Testis (tissue), 3 donors: ENCODE results near the gene EXOC3L4. TPM values are rescaled to one million over a fixed set of nuclear protein-coding genes. Genes with fewer than 3 reads are reported as not detected.

Experiments
- DNase-seq: peaks from one replicate; pipeline ENCODE4 v3.0.0-alpha.2; 2019
- H3K27ac ChIP-seq, 2 donors: fragments of 200-600 bp; sonication (generic); one replicate each; pipeline ENCODE4 v1.5.1; 2019
- H3K27me3 ChIP-seq: fragments of 200-600 bp; sonication (generic); one replicate; pipeline ENCODE4 v1.5.1; 2019
- H3K36me3 ChIP-seq: fragments of 200-600 bp; sonication (generic); one replicate; pipeline ENCODE4 v1.5.1; 2017; ENCODE audit warnings: low read depth; ENCODE audit errors: missing control alignments
- H3K4me1 ChIP-seq: fragments of 200-600 bp; sonication (generic); one replicate; pipeline ENCODE4 v1.5.1; 2019
- H3K4me3 ChIP-seq, 2 donors: fragments of 200-600 bp; sonication (generic); one replicate each; pipeline ENCODE4 v1.5.1; 2017 to 2019
- H3K9me3 ChIP-seq: fragments of 200-600 bp; sonication (generic); one replicate; pipeline ENCODE4 v1.5.1; 2017
- POLR2A ChIP-seq: fragments of 450-650 bp; IDR thresholded peaks from one replicate; pipeline ENCODE4 v1.6.1; 2017; ENCODE audit warnings: antibody characterized with exemption, mild to moderate bottlenecking, moderate library complexity
- WGBS, 2 donors: methylation state at CpG; one replicate each; pipeline ENCODE4 v1.1.5; 2018; 5-methylcytosine and 5-hydroxymethylcytosine counted together
- intact Hi-C: fragments of 100-400 bp; cut with DNase I; formaldehyde crosslinking; loops from one replicate; pipeline ENCODE4 v1.15.1; 2023; ENCODE audit warnings: low total_unique reads
- polyA plus RNA-seq: library from polyadenylated mRNA; stranded (reverse); fragments of 350-450 nt; fragmentation: Illumina TruSeq; extraction: RNeasy Lipid Tissue Mini Kit (QIAGEN cat#74804); gene quantifications from one replicate; pipeline ENCODE4 v1.2.3, GENCODE V29; 2014; ENCODE audit warnings: low read depth, low replicate concordance; ENCODE audit not compliant: insufficient read depth
- total RNA-seq, 2 donors: library from RNA; depleted of rRNA; stranded (reverse); fragments of >200 nt; gene quantifications; one replicate each; pipeline ENCODE4 v1.2.3, GENCODE V29; 2016
- TF ChIP-seq, protein P1 (sequence below), 3 experiments: fragments of 450-650 bp in 2 of 3; fragments of 200-600 bp in 1 of 3; sonication (generic) in 1 of 3; IDR thresholded peaks; one replicate each; pipeline ENCODE4 v1.5.1; 2016 to 2019; ENCODE audit warnings: antibody characterized with exemption in 3 of 3, mild to moderate bottlenecking in 2 of 3, moderate library complexity in 1 of 3

The EXOC3L4 gene
- total and polyA plus RNA-seq, 3 donors from 2014 or later: 1.0 to 2.4 (median 2.4) TPM

DNA sequence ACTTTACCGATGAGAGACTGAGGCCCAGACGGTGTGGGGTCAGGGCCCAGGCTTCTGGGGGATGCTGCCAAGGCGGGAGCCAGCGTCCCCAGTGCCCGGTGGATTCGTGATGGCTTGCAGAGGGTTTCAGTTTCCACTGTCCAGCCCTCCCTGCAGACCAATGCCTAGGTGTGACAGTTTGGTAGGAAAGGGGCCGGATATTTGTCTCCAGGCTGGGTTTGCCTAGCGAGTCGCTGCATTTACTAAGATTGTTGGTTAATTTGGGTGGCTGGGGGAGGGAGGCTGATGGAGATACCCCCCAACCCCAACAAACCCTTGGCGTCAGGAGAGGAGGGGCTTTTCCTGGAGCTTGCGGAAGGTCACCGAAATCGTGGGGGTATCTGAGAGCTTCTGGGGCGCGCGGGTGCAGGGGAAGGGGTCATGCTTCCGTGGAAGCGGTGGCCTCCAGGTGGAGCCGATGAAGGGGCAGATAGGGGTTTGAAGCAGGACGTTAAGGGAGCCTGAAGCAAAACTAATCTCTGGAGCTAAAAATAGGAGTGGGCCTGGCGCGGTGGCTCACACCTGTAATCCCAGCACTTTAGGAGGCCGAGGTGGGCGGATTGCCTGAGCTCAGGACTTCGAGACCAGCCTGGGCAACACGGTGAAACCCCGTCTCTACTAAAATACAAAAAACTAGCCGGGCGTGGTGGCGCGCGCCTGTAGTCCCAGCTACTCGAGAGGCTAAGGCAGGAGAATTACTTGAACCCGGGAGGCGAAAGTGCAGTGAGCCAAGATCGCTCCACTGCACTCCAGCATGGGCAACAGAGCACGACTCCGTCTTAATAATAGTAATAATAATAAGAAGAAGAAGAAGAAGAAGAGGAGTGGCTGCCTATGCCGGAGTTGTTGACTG lies 36.1 kb upstream of the EXOC3L4 start:
- Histone ChIP-seq H3K4me3 (peak overlapping the region; percentile 85 to 92), H3K4me1 (peaks cover 28% of the 10 kb centered on the region), H3K36me3 (no peaks in the 10 kb centered on the region), H3K27me3 (no peaks in the 10 kb centered on the region), H3K9me3 (no peaks in the 10 kb centered on the region), H3K27ac (peak overlapping the region; percentile 82 to 89)
- WGBS, 2 donors: 24 to 37% methylated on average over 33 to 36 of the region's 39 CpGs
- peak; percentile 26 for DNase-seq
- intact Hi-C loops: no loop called here
- TF ChIP-seq, protein P1, sequence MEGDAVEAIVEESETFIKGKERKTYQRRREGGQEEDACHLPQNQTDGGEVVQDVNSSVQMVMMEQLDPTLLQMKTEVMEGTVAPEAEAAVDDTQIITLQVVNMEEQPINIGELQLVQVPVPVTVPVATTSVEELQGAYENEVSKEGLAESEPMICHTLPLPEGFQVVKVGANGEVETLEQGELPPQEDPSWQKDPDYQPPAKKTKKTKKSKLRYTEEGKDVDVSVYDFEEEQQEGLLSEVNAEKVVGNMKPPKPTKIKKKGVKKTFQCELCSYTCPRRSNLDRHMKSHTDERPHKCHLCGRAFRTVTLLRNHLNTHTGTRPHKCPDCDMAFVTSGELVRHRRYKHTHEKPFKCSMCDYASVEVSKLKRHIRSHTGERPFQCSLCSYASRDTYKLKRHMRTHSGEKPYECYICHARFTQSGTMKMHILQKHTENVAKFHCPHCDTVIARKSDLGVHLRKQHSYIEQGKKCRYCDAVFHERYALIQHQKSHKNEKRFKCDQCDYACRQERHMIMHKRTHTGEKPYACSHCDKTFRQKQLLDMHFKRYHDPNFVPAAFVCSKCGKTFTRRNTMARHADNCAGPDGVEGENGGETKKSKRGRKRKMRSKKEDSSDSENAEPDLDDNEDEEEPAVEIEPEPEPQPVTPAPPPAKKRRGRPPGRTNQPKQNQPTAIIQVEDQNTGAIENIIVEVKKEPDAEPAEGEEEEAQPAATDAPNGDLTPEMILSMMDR (IDR thresholded peaks at IDR 0.05): no peak
- no peak for TF ChIP-seq POLR2A

- H3K27ac ChIP-seq: no peak overlapping the region
- intact Hi-C loops: no loop called here
Measured at GRCh38 chr14:103059556-103059955, 35.0 kb upstream of the EXOC3L4 start.

GRCh38 chr14:103061482-103061976 lies 33.0 kb upstream of the EXOC3L4 start:
- WGBS, 2 donors: 88 to 92% methylated on average over 6 of the region's 6 CpGs
- Histone ChIP-seq H3K4me3 (no peak overlapping the region), H3K27ac (no peak overlapping the region), H3K9me3 (no peaks in the 10 kb centered on the region), H3K36me3 (no peaks in the 10 kb centered on the region), H3K27me3 (no peaks in the 10 kb centered on the region), H3K4me1 (peaks cover 13% of the 10 kb centered on the region)
- DNase-seq: no peak
- intact Hi-C loops: no loop called here
- TF ChIP-seq POLR2A: no peak
- TF ChIP-seq, protein P1 (IDR thresholded peaks at IDR 0.05): no peak

More at GRCh38 chr14:103059556-103059955, 35.0 kb upstream of the EXOC3L4 start:
- no peak overlapping the region for H3K4me3 ChIP-seq
- H3K9me3 ChIP-seq: no peaks in the 10 kb centered on the region
- H3K27me3 ChIP-seq: no peaks in the 10 kb centered on the region
- no peaks in the 10 kb centered on the region for H3K36me3 ChIP-seq
- DNase-seq: no peak
- TF ChIP-seq, protein P1 (IDR thresholded peaks at IDR 0.05): no peak
- 45 to 77% methylated on average over 3 to 5 of the region's 5 CpGs for WGBS, 2 donors
- peaks cover 20% of the 10 kb centered on the region for H3K4me1 ChIP-seq

DNA sequence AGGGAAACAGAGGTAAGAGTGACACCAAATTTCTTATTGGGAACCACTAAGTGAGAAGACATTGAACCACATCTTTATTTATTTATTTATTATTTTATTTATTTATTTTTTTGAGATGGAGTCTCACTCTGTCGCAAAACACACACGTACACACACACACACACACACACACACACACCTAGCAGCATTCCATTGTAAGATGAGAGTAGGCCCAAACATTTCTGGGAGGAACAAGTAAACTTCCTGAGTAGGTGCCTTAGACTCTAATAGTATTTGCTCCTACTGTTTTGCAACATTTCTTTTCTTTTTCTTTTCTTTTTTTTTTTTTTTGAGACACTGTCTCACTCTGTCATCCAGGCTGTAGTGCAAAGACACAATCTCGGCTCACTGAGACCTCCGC lies 30.1 kb upstream of the EXOC3L4 start:
- TF ChIP-seq POLR2A: no peak
- TF ChIP-seq, protein P1 (IDR thresholded peaks at IDR 0.05): no peak
- DNase-seq: no peak
- peaks cover 6% of the 10 kb centered on the region for H3K4me1 ChIP-seq
- no peak overlapping the region for H3K27ac ChIP-seq
- H3K9me3 ChIP-seq: no peaks in the 10 kb centered on the region
- H3K4me3 ChIP-seq: no peak overlapping the region
- H3K36me3 ChIP-seq: no peaks in the 10 kb centered on the region
- WGBS, 2 donors: 89 to 94% methylated on average over 4 of the region's 4 CpGs
- H3K27me3 ChIP-seq: no peaks in the 10 kb centered on the region
- intact Hi-C loops: no loop called here
